H54 (cell line): ENCODE results near the gene OR5H14.
"Not testable (repeated sequence)": the region's sequence is repeated elsewhere in the genome, so short reads cannot be mapped to it uniquely, and the experiment has no call there.

Source experiments
- DNase-seq: peaks from one replicate; pipeline ENCODE4 v3.0.0; 2011; ENCODE audit warnings: low spot score, mixed read lengths; ENCODE audit not compliant: insufficient read length
- FAIRE-seq: peaks from 3 replicates; lab custom pipeline; 2011; peaks lifted over from hg19 to GRCh38; lab: Jason Lieb, UNC
- POLR2A ChIP-seq: IDR thresholded peaks from 2 replicates; pipeline ENCODE4 v1.6.1; 2011; ENCODE audit warnings: low read depth, mild to moderate bottlenecking, low read length

OR5H14 gene

DNA sequence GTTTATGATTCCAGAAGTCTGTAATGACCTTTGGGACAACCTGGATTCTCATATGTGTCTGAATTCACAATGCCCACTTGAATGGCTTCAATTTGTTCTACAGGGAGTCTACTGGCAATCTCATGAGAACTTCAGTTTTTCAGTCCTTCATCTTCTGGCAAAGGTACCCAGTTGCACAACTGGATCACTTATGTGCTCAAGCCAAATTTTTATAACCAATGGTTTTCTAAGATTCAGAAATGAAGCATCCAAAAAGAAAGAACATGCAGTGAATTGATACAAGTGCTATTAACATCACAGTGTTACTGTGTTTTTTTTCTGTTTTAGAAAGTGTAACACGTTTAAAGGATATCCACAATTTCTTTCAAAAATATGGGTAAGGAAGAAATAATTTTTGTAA lies at the start of gene OR5H14:
Gene OR5H14, plus strand, starts transcription at position 301 of the 400 bp plus-strand sequence. CDS start 1,907 bp downstream, outside the sequence.
- FAIRE-seq (no peak), DNase-seq (no peak)
- TF ChIP-seq POLR2A = no peak

DNA sequence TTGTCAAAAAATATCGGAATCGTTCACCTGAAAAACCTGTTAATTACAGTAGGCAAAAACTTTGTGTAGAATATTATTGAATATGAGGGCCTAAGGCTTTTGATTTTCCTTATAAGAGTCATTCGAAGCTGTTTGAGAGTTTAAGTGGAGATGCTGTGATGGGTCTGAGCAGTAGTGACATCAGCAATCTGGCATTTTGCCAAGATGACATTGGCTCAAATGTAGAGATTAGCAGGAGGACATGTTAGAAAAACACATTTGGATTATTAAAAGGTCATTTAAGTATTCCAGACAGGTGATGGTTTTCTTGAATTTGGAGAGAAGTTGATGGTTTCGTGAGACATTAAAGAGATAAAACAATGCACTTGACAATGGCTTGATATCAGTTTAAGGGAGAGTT lies 47.4 kb upstream of the OR5H14 start:
- DNase-seq = no peak
- no peak for TF ChIP-seq POLR2A
- FAIRE-seq = no peak

- TF ChIP-seq POLR2A = no peak
- FAIRE-seq = no peak
Measured at GRCh38 chr3:98108162-98108561, 39.1 kb upstream of the OR5H14 start.

DNA sequence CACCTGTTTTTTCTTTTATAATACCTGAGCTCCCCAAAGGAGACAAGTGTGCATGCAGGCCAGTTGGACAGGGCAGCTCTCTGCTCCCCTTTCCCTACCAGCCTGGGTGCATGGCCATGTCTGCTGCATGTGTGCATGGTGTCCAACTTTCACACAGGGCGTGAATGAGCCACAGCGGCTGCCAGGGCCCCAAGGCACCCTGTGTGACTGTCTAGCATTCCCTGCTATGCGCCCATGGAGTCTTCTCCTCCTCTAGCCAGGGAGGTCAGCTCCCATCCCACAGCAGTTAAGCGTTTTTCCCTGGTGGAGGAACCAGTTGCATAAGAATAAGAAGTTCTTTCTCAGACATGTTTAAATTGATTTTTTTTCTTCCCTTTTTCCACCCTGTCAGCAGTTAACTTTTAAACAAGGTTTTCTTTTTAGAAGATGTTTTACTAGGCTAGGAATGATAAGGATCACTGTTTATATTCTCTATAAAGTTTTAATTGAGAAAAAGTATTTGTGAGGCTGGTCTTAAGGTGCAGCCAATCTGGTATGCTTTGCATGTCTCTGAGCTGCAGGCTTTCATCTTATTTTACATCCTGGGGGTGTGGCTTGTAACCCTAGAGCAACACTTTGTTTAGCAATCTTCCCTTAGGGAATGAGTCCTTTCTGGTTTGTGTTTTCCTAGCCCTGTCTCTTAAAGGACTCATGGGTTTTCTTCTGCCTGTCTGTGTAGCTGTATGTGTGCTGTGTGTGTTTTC lies 37.3 kb upstream of the OR5H14 start:
- no peak for TF ChIP-seq POLR2A
- DNase-seq (no peak), FAIRE-seq (no peak)

More at GRCh38 chr3:98108162-98108561, 39.1 kb upstream of the OR5H14 start:
- DNase-seq = no peak

DNA sequence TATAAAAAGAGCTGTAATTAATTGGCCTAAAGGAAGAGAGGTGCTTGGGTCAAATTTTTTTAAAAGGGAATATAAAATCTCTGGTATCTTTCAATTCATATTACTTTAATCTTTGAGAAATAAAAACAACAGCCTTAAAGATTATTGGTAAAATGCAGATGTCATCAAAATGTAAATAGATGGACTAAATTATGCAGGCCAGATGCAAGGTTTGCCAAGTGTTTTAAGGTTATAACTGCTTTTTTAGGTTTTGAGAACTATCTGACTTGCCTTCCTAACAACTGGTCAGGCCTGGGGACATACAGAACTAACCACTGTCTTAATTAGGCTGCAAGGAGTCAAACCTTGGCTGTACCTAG lies 36.8 kb upstream of the OR5H14 start:
- TF ChIP-seq POLR2A = no peak
- FAIRE-seq = no peak

GRCh38 chr3:98114264-98114663 lies 33.0 kb upstream of the OR5H14 start:
- FAIRE-seq (no peak), DNase-seq (no peak)
- TF ChIP-seq POLR2A = no peak

More for the DNA sequence above, 36.8 kb upstream of the OR5H14 start:
- no peak for DNase-seq

- DNase-seq (no peak), FAIRE-seq (no peak)
- TF ChIP-seq POLR2A = no peak
Measured at GRCh38 chr3:98115717-98116116, 31.6 kb upstream of the OR5H14 start.

DNA sequence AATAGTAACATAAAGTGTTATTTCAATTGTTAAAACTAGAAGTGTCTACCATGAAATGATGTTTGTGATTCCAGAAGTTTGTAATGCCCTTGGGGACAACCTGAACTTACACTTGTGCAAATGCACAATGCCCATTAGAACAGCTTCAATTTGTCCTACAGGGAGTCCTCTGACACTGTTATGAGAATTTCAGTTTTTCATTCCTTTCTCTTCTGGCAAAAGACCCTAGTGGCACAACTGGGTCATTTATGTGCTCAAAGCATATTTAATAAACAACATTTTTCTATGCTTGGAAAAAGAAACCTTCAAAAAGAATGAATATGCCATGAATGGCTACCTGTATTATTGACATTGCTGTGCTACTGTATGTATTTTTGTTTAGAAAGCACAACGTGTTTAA lies 16.9 kb upstream of the OR5H14 start, which contains the start of gene OR5H1:
Gene OR5H1, plus strand, starts transcription at position 301 of the 400 bp plus-strand sequence. CDS start 1,977 bp downstream, outside the sequence.
- DNase-seq = no peak
- no peak for FAIRE-seq
- no peak for TF ChIP-seq POLR2A

DNA sequence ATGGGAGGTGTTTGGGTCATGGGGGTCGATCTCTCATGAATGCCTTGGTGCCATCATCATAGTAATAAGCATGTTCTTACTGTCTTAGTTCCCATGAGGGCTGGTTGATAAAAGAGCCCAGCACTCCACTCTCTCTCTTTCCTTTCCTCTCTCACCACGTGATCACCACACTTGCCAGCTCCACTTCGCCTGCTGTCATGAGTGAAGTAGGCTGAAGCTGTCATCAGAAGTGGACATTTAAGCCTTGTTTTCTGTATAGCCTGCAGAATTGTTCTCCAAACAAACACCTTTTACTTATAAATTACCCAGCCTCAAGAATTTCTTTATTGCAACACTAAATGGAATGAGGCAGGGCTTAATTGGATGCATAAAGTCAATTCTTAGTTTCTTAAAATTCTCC lies 10.6 kb upstream of the OR5H14 start:
- DNase-seq (no peak), FAIRE-seq (no peak)
- no peak for TF ChIP-seq POLR2A

- FAIRE-seq, DNase-seq: not testable (repeated sequence)
Measured at GRCh38 chr3:98137826-98138557, 9.3 kb upstream of the OR5H14 start.

- no peak for FAIRE-seq
- TF ChIP-seq POLR2A = no peak
- DNase-seq = no peak
Measured at GRCh38 chr3:98140531-98140930, 6.7 kb upstream of the OR5H14 start.

- TF ChIP-seq POLR2A = no peak
- no peak for FAIRE-seq
- DNase-seq = no peak
Measured at GRCh38 chr3:98148751-98149150, 1.5 kb downstream of the OR5H14 start.

DNA sequence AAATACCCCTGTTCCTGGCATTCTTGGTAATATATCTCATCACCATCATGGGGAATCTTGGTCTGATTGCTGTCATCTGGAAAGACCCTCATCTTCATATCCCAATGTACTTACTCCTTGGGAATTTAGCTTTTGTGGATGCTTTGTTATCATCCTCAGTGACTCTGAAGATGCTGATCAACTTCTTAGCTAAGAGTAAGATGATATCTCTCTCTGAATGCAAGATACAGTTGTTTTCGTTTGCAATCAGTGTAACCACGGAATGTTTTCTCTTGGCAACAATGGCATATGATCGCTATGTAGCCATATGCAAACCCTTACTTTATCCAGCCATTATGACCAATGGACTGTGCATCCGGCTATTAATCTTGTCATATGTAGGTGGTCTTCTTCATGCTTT lies 2.2 kb downstream of the OR5H14 start:
- FAIRE-seq, DNase-seq: not testable (repeated sequence)

DNA sequence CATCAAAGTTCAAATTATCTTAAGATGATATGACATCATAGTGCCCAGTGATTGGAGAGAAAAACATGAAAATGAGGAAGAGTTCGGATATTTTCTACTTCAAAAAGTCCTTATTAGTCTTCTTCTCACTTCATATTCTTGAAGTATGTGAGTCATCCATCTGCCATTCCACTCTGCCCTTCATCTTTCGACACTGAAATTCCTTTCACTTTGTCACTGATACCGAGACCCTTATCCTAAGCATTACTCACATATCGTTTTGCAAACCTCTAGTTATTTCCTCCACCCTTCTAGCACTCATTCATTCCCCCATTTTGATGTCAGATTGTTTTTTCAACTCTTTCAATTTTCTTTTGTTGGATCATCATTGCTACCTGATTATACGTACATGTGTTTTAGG lies 4.0 kb downstream of the OR5H14 start:
- DNase-seq = no peak
- TF ChIP-seq POLR2A = no peak
- FAIRE-seq = no peak

- FAIRE-seq (no peak), DNase-seq (no peak)
Measured at GRCh38 chr3:98166396-98166795, 19.1 kb downstream of the OR5H14 start, which contains the start of gene OR5H15. Gene OR5H15, plus strand, starts transcription at chr3:98166696. Its CDS starts 2,004 bp downstream, at chr3:98168700.

More at GRCh38 chr3:98166396-98166795, 19.1 kb downstream of the OR5H14 start, which contains the start of gene OR5H15:
- no peak for TF ChIP-seq POLR2A
